SK-N-SH (cell line): ENCODE data around the gene ICOSLG. TPM values are rescaled to one million over a fixed set of nuclear protein-coding genes. Genes with fewer than 3 reads are reported as not detected.

Experiments used
- CTCF ChIA-PET: fragments of 300-600, 350-600 bp; formaldehyde crosslinking; extraction: SDS; loops from one replicate; lab custom pipeline; 2021; lab: Yijun Ruan, JAX
- POLR2A ChIA-PET: fragments of 350-600 bp; sonication (Branson Sonifier 250); formaldehyde crosslinking; extraction: SDS; loops from one replicate; lab custom pipeline; 2020; ENCODE audit warnings: antibody characterized with exemption, inconsistent platforms; lab: Yijun Ruan, JAX
- DNase-seq: peaks from one replicate; pipeline ENCODE4 v3.0.0; 2012
- H2AFZ ChIP-seq: fragments of 200-600 bp; sonication (generic); 2 replicates; pipeline ENCODE4 v1.8.1; 2016; ENCODE audit warnings: antibody characterized with exemption, mild to moderate bottlenecking, low read depth
- H3F3A ChIP-seq: fragments of 200-600 bp; sonication (generic); replicated peaks from 2 replicates; pipeline ENCODE3; 2016; ENCODE audit warnings: antibody characterized with exemption, mild to moderate bottlenecking; ENCODE audit not compliant: insufficient read depth
- H3K27ac ChIP-seq, 2 experiments: fragments of 200-500 bp in 1 of 2; fragments of 200-600 bp in 1 of 2; sonication (Bioruptor generic) in 1 of 2; sonication (generic), shearing (Covaris generic) in 1 of 2; 2 replicates each; pipeline versions ENCODE4 v1.5.1 to v1.6.1; 2014 to 2016; ENCODE audit warnings: low read depth in 2 of 2, inconsistent platforms in 1 of 2, low read length in 1 of 2, mild to moderate bottlenecking in 1 of 2, mixed read lengths in 1 of 2
- H3K27me3 ChIP-seq: fragments of 200-600 bp; sonication (generic), shearing (Covaris generic); 2 replicates; pipeline ENCODE4 v1.6.1; 2016; ENCODE audit warnings: mixed run types; ENCODE audit not compliant: insufficient read depth
- H3K36me3 ChIP-seq, 2 experiments: fragments of 200-500 bp in 1 of 2; fragments of 200-600 bp in 1 of 2; sonication (Bioruptor generic) in 1 of 2; sonication (generic) in 1 of 2; replicated peaks in 1 of 2; 2 replicates each; pipeline versions ENCODE3 to v1.5.1; 2014 to 2016; ENCODE audit warnings: low read length in 1 of 2, mild to moderate bottlenecking in 1 of 2; ENCODE audit not compliant: insufficient read depth in 2 of 2, control insufficient read depth in 1 of 2
- H3K4me1 ChIP-seq, 2 experiments: fragments of 200-500 bp in 1 of 2; fragments of 200-600 bp in 1 of 2; sonication (Bioruptor generic) in 1 of 2; sonication (generic), shearing (Covaris generic) in 1 of 2; 2 replicates each; pipeline versions ENCODE4 v1.5.1 to v1.6.1; 2014 to 2016; ENCODE audit warnings: low read depth in 1 of 2, low read length in 1 of 2, mixed run types in 1 of 2; ENCODE audit not compliant: insufficient read depth in 2 of 2, control insufficient read depth in 1 of 2
- H3K4me2 ChIP-seq: fragments of 200-600 bp; sonication (generic), shearing (Covaris generic); 2 replicates; pipeline ENCODE4 v1.6.1; 2017; ENCODE audit warnings: mixed run types
- H3K4me3 ChIP-seq, 2 experiments: fragments of 200-500 bp in 1 of 2; fragments of 200-600 bp in 1 of 2; sonication (Bioruptor generic) in 1 of 2; sonication (generic), shearing (Covaris generic) in 1 of 2; 2 replicates each; pipeline versions ENCODE4 v1.5.1 to v1.8.1; 2014 to 2016; ENCODE audit warnings: low read depth in 2 of 2, inconsistent platforms in 1 of 2, low read length in 1 of 2, mild to moderate bottlenecking in 1 of 2, mixed read lengths in 1 of 2, moderate library complexity in 1 of 2
- H3K79me2 ChIP-seq: fragments of 200-600 bp; sonication (generic); 2 replicates; pipeline ENCODE4 v1.8.1; 2017; ENCODE audit warnings: mild to moderate bottlenecking; ENCODE audit not compliant: insufficient read depth
- H3K9ac ChIP-seq: fragments of 200-600 bp; sonication (generic); 2 replicates; pipeline ENCODE4 v1.6.1; 2017; ENCODE audit warnings: mixed run types
- H3K9me2 ChIP-seq: fragments of 200-600 bp; sonication (generic); 2 replicates; pipeline ENCODE4 v1.6.1; 2017; ENCODE audit warnings: mixed run types
- H3K9me3 ChIP-seq: fragments of 200-600 bp; sonication (generic); 2 replicates; pipeline ENCODE4 v1.6.1; 2017; ENCODE audit warnings: mixed run types, mild to moderate bottlenecking, moderate library complexity
- H4K20me1 ChIP-seq: fragments of 200-600 bp; sonication (generic); 2 replicates; pipeline ENCODE4 v1.6.1; 2017; ENCODE audit warnings: mild to moderate bottlenecking, mixed run types; ENCODE audit not compliant: insufficient read depth
- ELF1 ChIP-seq: IDR thresholded peaks from 2 replicates; pipeline ENCODE4 v1.4.0; 2012
- FOSL2 ChIP-seq: IDR thresholded peaks from 2 replicates; pipeline ENCODE4 v1.4.0; 2012; ENCODE audit warnings: low read depth, mild to moderate bottlenecking, moderate library complexity, borderline replicate concordance
- FOXJ3 ChIP-seq: sonication (generic); formaldehyde crosslinking; IDR thresholded peaks from 2 replicates; pipeline ENCODE4 v1.5.1; 2020; ENCODE audit warnings: mild to moderate bottlenecking, missing genetic modification reagents
- GABPA ChIP-seq: IDR thresholded peaks from 2 replicates; pipeline ENCODE4 v1.4.0; 2012; ENCODE audit warnings: low read depth, mild to moderate bottlenecking
- JUND ChIP-seq: IDR thresholded peaks from 2 replicates; pipeline ENCODE4 v1.4.0; 2012
- MXI1 ChIP-seq: IDR thresholded peaks from 2 replicates; pipeline ENCODE4 v1.6.1; 2012; ENCODE audit warnings: mild to moderate bottlenecking, low read depth, low read length, improper control_type of control experiment
- NFIC ChIP-seq: IDR thresholded peaks from 2 replicates; pipeline ENCODE4 v1.4.0; 2012; ENCODE audit warnings: borderline replicate concordance
- NRF1 ChIP-seq: IDR thresholded peaks from 2 replicates; pipeline ENCODE4 v1.6.1; 2012; ENCODE audit warnings: low read depth, mild to moderate bottlenecking, low read length
- POLR2AphosphoS5 ChIP-seq: IDR thresholded peaks from 2 replicates; pipeline ENCODE4 v1.6.1; 2012; ENCODE audit warnings: low read depth, low read length
- SIN3A ChIP-seq: IDR thresholded peaks from 2 replicates; pipeline ENCODE4 v1.6.1; 2012; ENCODE audit warnings: low read depth, mild to moderate bottlenecking, low read length, moderate library complexity, borderline replicate concordance
- TAF1 ChIP-seq: IDR thresholded peaks from 2 replicates; pipeline ENCODE4 v1.6.1; 2012; ENCODE audit warnings: low read depth, mild to moderate bottlenecking, low read length, moderate library complexity, borderline replicate concordance
- TCF12 ChIP-seq: IDR thresholded peaks from 2 replicates; pipeline ENCODE4 v1.4.0; 2012
- YY1 ChIP-seq: IDR thresholded peaks from 2 replicates; pipeline ENCODE4 v1.4.0; 2012; ENCODE audit warnings: low read depth, mild to moderate bottlenecking
- WGBS: methylation state at CpG from one replicate; pipeline ENCODE4 v1.1.6; 2017; ENCODE audit warnings: low lambda C conversion rate; 5-methylcytosine and 5-hydroxymethylcytosine counted together
- polyA plus RNA-seq, 3 experiments: library from polyadenylated mRNA; depleted of rRNA; stranded (reverse); fragments of >200 nt; gene quantifications; 2 replicates each; pipeline ENCODE4 v1.2.3, GENCODE V29; 2012
- TF ChIP-seq, protein P1 (sequence below): IDR thresholded peaks from 2 replicates; pipeline ENCODE4; 2012
- TF ChIP-seq, protein P2 (sequence below): IDR thresholded peaks from 2 replicates; pipeline ENCODE4 v1.4.0; 2012; ENCODE audit warnings: low read depth
- TF ChIP-seq, protein P3 (sequence below): IDR thresholded peaks from 2 replicates; pipeline ENCODE4 v1.6.1; 2012; ENCODE audit warnings: mild to moderate bottlenecking, low read depth, low read length, moderate library complexity
- TF ChIP-seq, protein P4 (sequence below): fragments of 150-350 bp; IDR thresholded peaks from 2 replicates; pipeline ENCODE4 v1.6.1; 2016; ENCODE audit warnings: mild to moderate bottlenecking, low read depth, low read length
- TF ChIP-seq, protein P5 (sequence below): fragments of 200-600 bp; sonication (generic); IDR thresholded peaks from 2 replicates; pipeline ENCODE4 v1.6.1; 2017; ENCODE audit warnings: antibody characterized with exemption, mild to moderate bottlenecking, moderate library complexity

Gene ICOSLG
- polyA plus RNA-seq, 1 of the 3 experiments (the other 2 are of a cell fraction), result 0.43 TPM

DNA sequence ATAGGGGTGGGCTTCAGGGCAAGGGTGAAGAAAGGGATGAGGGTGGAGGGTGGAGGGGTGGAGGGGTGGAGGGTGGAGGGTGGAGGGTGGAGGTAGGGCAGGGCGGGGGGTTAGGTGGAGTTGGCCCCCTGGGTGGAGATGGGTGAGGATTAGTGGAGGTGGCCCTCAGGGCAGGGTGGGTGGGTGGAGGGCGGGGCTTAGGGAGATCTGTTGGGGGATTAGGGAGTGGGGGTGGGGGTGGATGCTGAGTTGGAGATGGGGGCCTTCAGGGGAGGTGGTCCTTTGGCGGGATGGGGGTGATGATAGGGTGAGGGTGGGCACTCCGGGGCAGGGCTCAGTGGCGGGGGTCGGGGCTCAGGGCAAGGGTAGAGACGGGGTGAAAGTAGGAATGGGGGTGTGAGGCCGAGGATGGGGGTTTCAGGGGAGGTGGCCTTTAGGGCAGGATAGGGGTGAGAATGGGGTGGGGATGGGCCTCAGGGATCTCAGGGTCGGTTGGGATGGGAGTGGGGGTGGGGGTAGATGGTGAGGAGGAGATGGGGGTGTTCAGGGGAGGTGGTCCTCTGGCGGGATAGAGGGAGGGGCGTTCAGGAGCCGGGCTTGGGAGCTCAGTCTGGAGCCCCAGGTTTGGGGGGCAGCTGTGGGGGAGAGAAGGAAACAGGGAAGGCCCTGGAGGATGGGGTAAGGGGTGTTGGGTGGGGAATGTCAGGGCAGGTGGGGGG, 21.8 kb upstream of the ICOSLG start:
- Histone ChIP-seq H3K9ac (no peak overlapping the region), H3K27me3 (no peaks in the 10 kb centered on the region), H3K27ac (no peak overlapping the region), H3K4me3 (no peak overlapping the region), H3K36me3 (no peaks in the 10 kb centered on the region), H2AFZ (no peak overlapping the region), H3K4me1 (no peaks in the 10 kb centered on the region), H3K4me2 (no peak overlapping the region), H3K79me2 (no peaks in the 10 kb centered on the region), H3K9me2 (no peaks in the 10 kb centered on the region), H3F3A (no peaks in the 10 kb centered on the region), H3K9me3 (no peaks in the 10 kb centered on the region), H4K20me1 (no peaks in the 10 kb centered on the region)
- POLR2A ChIA-PET, result no interaction called here
- WGBS, result 63% methylated on average over 12 of the region's 12 CpGs
- CTCF ChIA-PET, result no interaction called here
- no peak for DNase-seq
- TF ChIP-seq GABPA (no peak), FOXJ3 (CRISPR knock-in tag) (no peak), SIN3A (no peak), JUND (no peak), YY1 (no peak), NRF1 (no peak), FOSL2 (no peak), NFIC (no peak), TCF12 (no peak), TAF1 (no peak), POLR2AphosphoS5 (no peak), ELF1 (no peak), MXI1 (no peak)
- TF ChIP-seq, protein P1, sequence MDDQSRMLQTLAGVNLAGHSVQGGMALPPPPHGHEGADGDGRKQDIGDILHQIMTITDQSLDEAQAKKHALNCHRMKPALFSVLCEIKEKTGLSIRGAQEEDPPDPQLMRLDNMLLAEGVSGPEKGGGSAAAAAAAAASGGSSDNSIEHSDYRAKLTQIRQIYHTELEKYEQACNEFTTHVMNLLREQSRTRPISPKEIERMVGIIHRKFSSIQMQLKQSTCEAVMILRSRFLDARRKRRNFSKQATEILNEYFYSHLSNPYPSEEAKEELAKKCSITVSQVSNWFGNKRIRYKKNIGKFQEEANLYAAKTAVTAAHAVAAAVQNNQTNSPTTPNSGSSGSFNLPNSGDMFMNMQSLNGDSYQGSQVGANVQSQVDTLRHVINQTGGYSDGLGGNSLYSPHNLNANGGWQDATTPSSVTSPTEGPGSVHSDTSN, result no peak
- TF ChIP-seq, protein P2, sequence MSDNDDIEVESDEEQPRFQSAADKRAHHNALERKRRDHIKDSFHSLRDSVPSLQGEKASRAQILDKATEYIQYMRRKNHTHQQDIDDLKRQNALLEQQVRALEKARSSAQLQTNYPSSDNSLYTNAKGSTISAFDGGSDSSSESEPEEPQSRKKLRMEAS, result no peak
- TF ChIP-seq, protein P3, sequence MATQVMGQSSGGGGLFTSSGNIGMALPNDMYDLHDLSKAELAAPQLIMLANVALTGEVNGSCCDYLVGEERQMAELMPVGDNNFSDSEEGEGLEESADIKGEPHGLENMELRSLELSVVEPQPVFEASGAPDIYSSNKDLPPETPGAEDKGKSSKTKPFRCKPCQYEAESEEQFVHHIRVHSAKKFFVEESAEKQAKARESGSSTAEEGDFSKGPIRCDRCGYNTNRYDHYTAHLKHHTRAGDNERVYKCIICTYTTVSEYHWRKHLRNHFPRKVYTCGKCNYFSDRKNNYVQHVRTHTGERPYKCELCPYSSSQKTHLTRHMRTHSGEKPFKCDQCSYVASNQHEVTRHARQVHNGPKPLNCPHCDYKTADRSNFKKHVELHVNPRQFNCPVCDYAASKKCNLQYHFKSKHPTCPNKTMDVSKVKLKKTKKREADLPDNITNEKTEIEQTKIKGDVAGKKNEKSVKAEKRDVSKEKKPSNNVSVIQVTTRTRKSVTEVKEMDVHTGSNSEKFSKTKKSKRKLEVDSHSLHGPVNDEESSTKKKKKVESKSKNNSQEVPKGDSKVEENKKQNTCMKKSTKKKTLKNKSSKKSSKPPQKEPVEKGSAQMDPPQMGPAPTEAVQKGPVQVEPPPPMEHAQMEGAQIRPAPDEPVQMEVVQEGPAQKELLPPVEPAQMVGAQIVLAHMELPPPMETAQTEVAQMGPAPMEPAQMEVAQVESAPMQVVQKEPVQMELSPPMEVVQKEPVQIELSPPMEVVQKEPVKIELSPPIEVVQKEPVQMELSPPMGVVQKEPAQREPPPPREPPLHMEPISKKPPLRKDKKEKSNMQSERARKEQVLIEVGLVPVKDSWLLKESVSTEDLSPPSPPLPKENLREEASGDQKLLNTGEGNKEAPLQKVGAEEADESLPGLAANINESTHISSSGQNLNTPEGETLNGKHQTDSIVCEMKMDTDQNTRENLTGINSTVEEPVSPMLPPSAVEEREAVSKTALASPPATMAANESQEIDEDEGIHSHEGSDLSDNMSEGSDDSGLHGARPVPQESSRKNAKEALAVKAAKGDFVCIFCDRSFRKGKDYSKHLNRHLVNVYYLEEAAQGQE, result no peak
- TF ChIP-seq, protein P4, sequence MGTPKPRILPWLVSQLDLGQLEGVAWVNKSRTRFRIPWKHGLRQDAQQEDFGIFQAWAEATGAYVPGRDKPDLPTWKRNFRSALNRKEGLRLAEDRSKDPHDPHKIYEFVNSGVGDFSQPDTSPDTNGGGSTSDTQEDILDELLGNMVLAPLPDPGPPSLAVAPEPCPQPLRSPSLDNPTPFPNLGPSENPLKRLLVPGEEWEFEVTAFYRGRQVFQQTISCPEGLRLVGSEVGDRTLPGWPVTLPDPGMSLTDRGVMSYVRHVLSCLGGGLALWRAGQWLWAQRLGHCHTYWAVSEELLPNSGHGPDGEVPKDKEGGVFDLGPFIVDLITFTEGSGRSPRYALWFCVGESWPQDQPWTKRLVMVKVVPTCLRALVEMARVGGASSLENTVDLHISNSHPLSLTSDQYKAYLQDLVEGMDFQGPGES, result no peak
- TF ChIP-seq, protein P5, sequence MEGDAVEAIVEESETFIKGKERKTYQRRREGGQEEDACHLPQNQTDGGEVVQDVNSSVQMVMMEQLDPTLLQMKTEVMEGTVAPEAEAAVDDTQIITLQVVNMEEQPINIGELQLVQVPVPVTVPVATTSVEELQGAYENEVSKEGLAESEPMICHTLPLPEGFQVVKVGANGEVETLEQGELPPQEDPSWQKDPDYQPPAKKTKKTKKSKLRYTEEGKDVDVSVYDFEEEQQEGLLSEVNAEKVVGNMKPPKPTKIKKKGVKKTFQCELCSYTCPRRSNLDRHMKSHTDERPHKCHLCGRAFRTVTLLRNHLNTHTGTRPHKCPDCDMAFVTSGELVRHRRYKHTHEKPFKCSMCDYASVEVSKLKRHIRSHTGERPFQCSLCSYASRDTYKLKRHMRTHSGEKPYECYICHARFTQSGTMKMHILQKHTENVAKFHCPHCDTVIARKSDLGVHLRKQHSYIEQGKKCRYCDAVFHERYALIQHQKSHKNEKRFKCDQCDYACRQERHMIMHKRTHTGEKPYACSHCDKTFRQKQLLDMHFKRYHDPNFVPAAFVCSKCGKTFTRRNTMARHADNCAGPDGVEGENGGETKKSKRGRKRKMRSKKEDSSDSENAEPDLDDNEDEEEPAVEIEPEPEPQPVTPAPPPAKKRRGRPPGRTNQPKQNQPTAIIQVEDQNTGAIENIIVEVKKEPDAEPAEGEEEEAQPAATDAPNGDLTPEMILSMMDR, result no peak
